ENCODE measurements around the gene WEE1.

GRCh38 chr11:9636691-9637090 lies 63.2 kb downstream of the WEE1 start:
- TF ChIP-seq POLR2AphosphoS5 (IDR thresholded peaks at IDR 0.05; ENCODE audit: borderline replicate concordance, low read depth, low read length) (no peak), EZH2 (IDR thresholded peaks at IDR 0.05) (no peak)

Data from SK-N-MC (cell line).